LNCAP (cell line): Measurements from ENCODE around the gene LTB.

Source experiments
- CTCF ChIP-seq: fragments of 450-650 bp; IDR thresholded peaks from 2 replicates; pipeline ENCODE4 v1.5.1; 2017; ENCODE audit warnings: mild to moderate bottlenecking

Gene LTB

GRCh38 chr6:31530659-31531058 lies 51.6 kb downstream of the LTB start:
- no peak for TF ChIP-seq CTCF
